HG02798 (cell line): ENCODE measurements around the gene EMCN.

Source experiments
- ATAC-seq: cut with Tn5 transposase; IDR thresholded peaks from one replicate; pipeline ENCODE4 v1.9.1; 2021; ENCODE audit warnings: mild to moderate bottlenecking; ENCODE audit not compliant: unreplicated experiment, poor library complexity

Gene EMCN

GRCh38 chr4:100494166-100494565 lies 23.7 kb downstream of the EMCN start:
- no peak for ATAC-seq

- ATAC-seq = no peak
Measured at GRCh38 chr4:100493756-100494155, 24.1 kb downstream of the EMCN start.

GRCh38 chr4:100492129-100492528 lies 25.7 kb downstream of the EMCN start:
- no peak for ATAC-seq

- no peak for ATAC-seq
Measured at GRCh38 chr4:100489305-100489704, 28.5 kb downstream of the EMCN start.

- ATAC-seq = no peak
Measured at GRCh38 chr4:100486496-100486895, 31.3 kb downstream of the EMCN start.

- no peak for ATAC-seq
Measured at GRCh38 chr4:100483796-100484195, 34.0 kb downstream of the EMCN start.

GRCh38 chr4:100479971-100480370 lies 37.9 kb downstream of the EMCN start:
- ATAC-seq = no peak

- ATAC-seq = no peak
Measured at GRCh38 chr4:100469555-100469954, 48.3 kb downstream of the EMCN start.

- no peak for ATAC-seq
Measured at GRCh38 chr4:100466501-100466900, 51.3 kb downstream of the EMCN start.

GRCh38 chr4:100461807-100462605 lies 55.8 kb downstream of the EMCN start:
- ATAC-seq = no peak

- ATAC-seq = no peak
Measured at GRCh38 chr4:100450449-100450848, 67.4 kb downstream of the EMCN start.

GRCh38 chr4:100431416-100431815 lies 86.4 kb downstream of the EMCN start:
- ATAC-seq = no peak

GRCh38 chr4:100430451-100430850 lies 87.4 kb downstream of the EMCN start:
- ATAC-seq = no peak

GRCh38 chr4:100429616-100430015 lies 88.2 kb downstream of the EMCN start:
- no peak for ATAC-seq

GRCh38 chr4:100428051-100428450 lies 89.8 kb downstream of the EMCN start:
- no peak for ATAC-seq

GRCh38 chr4:100424376-100424775 lies 93.4 kb downstream of the EMCN start:
- ATAC-seq = no peak

- no peak for ATAC-seq
Measured at GRCh38 chr4:100422894-100423293, 94.9 kb downstream of the EMCN start.

- peak; percentile 34 for ATAC-seq
Measured at GRCh38 chr4:100421361-100421978, 96.4 kb downstream of the EMCN start.

- no peak for ATAC-seq
Measured at GRCh38 chr4:100420571-100420970, 97.3 kb downstream of the EMCN start.

- no peak for ATAC-seq
Measured at GRCh38 chr4:100417565-100417964, 100.3 kb downstream of the EMCN start.

- no peak for ATAC-seq
Measured at GRCh38 chr4:100414016-100414790, 103.6 kb downstream of the EMCN start.
